GM10847 (cell line): Measurements from ENCODE around the gene TRA2B.

Experiments used
- POLR2A ChIP-seq: IDR thresholded peaks from 2 replicates; pipeline ENCODE4 v1.6.1; 2011; ENCODE audit not compliant: insufficient read length; ENCODE audit errors: extremely low read depth

Gene TRA2B

DNA sequence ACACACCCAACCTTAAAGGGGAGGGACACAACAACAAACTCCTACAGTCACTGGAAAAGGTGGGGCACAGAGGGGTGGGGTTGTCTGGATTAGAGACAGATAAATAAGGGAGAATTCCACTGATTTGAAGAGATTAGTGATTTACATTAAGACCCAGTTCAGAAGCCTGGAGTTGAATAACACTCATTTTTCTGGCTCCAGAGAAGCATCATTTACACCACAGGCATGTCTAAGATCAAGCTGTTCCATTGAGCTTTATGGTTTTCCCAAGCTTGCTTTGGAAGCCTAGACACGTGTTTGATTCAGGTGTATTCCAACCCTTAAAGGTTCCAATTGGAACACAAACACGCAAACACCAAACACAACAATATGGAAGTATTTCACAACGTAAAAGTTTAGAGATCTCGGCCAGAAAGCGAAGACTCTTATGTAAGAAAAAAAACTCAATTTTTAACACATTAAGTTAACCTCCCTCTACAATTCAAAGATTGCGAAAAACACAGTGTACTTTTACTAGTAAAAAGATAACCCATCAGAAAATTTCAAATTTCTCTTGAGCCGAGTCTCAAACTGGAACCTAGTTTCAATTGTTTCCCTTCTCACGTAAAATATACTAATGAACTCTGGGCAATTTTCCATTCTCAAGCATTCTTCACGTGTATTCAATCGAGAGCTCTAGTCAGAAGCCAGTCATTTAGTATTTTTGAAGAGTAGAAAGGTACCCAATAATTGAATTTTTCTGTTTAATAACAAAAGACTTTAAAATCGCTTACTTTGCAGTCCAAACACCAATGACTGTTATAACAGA lies 2.1 kb downstream of the TRA2B start:
- no peak for TF ChIP-seq POLR2A

DNA sequence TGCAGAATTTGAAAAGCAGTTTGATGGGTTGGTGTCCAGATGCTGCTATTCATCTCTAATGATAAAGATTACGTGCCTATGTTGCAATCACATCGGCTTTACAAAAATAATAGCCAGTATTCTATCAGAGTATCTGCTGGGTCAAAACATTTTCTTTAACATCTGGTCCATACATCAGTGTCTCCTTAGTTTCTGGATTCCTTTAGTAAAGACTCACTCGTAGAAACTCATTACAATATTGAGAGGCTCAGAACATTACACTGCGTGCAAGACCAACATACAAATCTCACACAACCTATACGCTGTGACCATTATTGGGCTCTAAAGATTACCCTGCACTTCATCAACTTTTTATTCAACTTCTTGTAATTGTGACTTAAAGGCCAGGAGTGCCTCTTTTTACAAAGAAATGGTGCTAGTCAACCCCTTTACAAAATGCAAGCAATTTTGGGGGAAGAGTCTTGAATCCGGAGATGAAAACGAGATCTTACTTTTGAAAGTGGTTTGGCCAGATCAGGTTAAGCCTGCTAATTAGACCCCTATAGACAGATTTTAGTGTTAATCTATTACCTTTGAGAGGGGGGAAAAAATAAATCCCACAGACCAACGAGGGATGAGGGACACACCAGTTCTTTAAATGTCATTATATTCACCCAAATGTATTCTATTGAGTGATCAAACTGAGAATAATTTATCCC lies 2.9 kb downstream of the TRA2B start:
- no peak for TF ChIP-seq POLR2A

GRCh38 chr3:185934174-185934557 lies 3.6 kb downstream of the TRA2B start:
- no peak for TF ChIP-seq POLR2A

DNA sequence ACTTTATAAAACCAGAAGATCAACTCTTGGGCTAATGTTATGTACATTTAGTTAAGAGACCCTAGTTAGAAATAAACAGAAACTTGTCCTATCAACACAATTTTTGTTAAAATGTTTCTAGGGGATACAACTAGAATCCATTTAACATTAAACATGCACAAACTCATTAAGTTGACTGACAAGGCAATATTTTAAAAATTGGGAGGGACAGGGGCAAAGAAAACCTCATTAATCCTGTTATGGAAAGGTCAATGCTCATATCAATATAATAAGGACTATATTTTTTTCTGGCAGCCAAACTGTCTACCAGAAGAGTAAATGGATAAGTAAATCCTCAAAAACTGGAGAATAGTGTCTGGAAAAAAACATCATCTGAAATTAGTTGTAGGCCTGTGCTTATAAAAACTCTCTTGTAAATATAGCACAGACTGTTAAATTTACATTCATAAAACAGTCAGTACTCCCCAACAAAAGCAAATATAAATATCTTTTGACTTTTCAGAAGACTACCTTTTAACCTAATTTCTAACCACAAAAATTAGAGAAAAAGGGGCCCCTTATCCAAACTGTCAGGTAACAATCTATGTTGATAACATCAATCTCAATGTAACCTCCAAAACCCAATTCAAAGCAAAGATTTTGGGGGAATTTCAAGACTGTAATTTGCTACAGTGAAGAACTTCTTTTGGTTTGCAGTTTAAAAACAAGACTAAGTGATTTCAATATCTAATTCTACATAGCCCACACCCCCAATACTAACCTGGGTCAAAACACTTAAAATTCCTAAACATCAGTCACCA lies 4.2 kb downstream of the TRA2B start:
- TF ChIP-seq POLR2A: no peak

GRCh38 chr3:185931777-185932612 lies 5.8 kb downstream of the TRA2B start:
- TF ChIP-seq POLR2A: no peak

DNA sequence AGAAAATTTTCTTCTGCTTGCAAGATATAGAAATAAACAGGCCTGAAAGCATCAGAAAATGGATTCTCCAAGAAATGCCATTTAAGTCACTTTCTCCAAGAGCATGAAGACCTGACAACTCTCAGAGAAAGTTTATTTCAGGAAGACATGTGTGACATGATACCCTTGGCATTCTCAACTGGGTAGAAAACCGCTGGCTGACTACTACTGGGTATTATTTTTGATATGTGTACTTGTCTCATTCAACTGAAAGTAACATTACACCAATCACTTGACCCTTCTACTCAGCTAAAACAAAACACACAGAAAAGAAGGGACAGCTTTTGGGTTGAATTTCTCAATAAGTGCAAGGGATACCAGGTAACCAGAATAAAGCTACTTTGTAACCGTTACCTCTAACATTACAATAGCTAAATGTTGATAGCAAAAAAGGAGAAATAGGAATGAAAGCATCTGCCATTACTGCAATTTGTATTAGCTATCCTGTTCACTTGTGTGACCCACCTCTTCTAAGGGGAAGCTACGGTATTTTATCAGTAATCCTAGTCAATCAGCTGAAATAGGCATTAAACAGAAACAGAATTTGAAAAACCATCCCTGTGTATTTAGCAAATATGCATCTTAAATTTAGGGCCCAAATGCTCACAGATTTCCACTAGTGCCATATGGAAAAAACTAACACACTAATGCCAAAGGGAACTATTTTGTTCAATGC lies 7.3 kb downstream of the TRA2B start:
- TF ChIP-seq POLR2A: no peak

- no peak for TF ChIP-seq POLR2A
Measured at GRCh38 chr3:185929192-185930151, 8.3 kb downstream of the TRA2B start.

- TF ChIP-seq POLR2A: no peak
Measured at GRCh38 chr3:185928496-185928895, 9.3 kb downstream of the TRA2B start.

- no peak for TF ChIP-seq POLR2A
Measured at GRCh38 chr3:185927501-185928200, 10.2 kb downstream of the TRA2B start.

DNA sequence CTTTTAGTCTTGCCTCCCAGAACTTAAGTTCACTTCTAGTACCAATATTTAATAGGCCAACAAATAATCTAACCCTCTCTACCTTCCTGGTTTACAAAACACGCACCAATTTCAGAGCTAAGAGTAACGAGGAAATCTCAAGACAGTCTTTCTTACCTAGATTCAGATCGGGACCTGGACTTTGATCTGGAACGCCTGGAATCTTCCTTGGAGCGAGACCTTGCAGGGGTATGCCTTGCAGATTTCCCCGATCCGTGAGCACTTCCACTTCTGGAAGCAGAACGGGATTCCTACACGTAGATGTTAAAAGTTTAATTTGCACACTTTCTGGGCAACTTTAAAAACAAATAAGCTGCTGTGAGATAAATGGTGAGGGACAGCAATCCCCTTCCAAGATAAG lies 11.4 kb downstream of the TRA2B start:
- no peak for TF ChIP-seq POLR2A

GRCh38 chr3:185925353-185925752 lies 12.5 kb downstream of the TRA2B start:
- TF ChIP-seq POLR2A: no peak

DNA sequence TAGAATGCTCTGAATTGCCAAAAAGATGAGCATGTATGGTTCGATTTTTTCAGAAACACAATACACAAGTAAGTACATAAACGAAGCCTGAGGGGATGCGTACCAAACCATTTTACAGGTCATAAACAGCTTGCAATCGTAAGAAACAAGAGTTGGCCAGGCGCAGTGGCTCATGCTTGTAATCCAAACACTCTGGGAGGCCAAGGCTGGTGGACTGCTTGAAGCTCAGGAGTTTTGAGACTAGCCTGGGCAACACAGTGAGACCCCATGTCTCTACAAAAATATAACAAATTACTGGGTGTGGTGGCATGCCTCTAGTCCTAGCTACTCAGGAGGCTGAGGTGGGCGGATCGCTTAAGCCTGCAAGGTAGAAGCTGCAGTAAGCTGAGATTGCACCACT lies 13.4 kb downstream of the TRA2B start:
- TF ChIP-seq POLR2A: no peak

DNA sequence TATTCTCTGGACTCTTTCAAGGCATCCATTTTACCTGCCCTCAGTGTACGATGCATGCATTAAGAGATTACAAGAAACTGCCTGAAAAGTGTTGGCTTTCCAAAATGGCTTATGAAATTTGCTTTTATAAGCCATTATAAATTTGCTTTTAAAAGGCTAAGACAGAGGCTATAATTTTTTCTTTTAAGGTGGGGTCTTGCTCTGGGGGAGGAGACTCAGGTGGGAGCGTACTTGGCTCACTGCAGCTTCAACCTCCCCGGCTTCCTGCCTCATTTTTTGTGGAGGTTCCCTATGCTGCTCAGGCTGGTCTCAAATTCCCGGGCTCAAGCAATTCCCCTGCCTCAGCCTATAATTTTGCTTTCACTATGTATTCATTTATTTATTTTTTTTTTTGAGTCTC lies 17.6 kb downstream of the TRA2B start:
- no peak for TF ChIP-seq POLR2A
